Measurements from ENCODE around the gene PGAM1. TPM values are rescaled to one million over a fixed set of nuclear protein-coding genes. Genes with fewer than 3 reads are reported as not detected.
A peak's percentile ranks its signal among the peaks of the same experiment; 100 is the strongest.

The PGAM1 gene
- 100 to 1,000 TPM; 509 to 514 TPM for total RNA-seq

DNA sequence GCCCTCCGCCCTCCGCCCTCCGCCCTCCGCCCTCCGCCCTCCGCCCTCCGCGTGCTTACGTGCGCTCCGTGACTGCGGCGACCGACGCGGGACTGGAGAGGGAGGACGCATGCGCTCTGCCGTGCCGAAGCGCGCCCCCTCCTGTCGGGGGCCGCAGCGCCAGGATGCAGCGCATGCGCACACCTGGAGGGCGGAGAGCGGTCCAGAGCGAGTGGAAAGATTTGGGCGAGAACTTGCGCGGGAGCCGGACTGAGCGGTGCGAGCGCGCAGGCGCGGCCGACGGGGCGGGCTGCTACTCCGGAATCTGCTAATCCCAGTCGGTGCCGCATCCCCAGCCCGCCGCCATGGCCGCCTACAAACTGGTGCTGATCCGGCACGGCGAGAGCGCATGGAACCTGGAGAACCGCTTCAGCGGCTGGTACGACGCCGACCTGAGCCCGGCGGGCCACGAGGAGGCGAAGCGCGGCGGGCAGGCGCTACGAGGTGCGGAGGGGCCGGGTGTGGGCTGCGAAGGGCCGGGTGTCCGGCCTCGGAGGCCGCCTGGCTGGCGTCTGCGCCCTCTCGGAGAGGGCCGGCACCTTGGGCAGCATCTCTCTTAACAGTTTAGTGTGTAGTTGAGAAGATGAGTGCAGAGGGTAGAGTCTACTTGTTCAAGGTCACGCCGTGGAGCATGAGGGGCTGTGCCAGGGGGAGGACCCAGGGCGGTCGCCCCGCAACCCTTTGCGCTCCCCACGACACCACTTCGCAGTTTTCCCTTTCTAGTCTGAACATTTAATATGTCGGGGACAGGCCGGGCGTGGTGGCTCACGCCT, at the start of gene PGAM1:
Gene PGAM1 (plus strand): TSS at position 228 of the 812 bp plus-strand sequence. CDS start 117 bp downstream, at position 345.
- Mint-ChIP-seq H3K4me3 (peak within 1 kb of the TSS; percentile 90), H3K27ac (peak within 1 kb of the TSS; percentile 92), H3K9me3 (no peaks in the 10 kb centered on the region), H3K36me3 (ENCODE audit: low read depth) (peaks cover 49% of the 10 kb centered on the region), H3K27me3 (no peaks in the 10 kb centered on the region), H3K4me1 (peaks cover 50% of the 10 kb centered on the region)
- POLR2A ChIA-PET = interaction anchor here (0.8 to 4.4 kb wide), 5 partner anchors 8 to 26 kb away, joined by 3 to 41 read pairs (median 9); partner anchors contain the start of gene RRP12
- CTCF ChIA-PET = interaction anchor here (0.9 to 5.3 kb wide), 5 partner anchors 12 to 19 kb away, joined by 5 to 41 read pairs (median 22); no protein-coding TSS in a partner anchor
- DNase-seq = peak; percentile 97

GRCh38 chr10:97376413-97376812, 49.6 kb upstream of the PGAM1 start:
- Mint-ChIP-seq H3K9me3 (no peaks in the 10 kb centered on the region), H3K4me1 (no peaks in the 10 kb centered on the region), H3K27me3 (no peaks in the 10 kb centered on the region), H3K4me3 (no peak overlapping the region), H3K27ac (no peak overlapping the region), H3K36me3 (ENCODE audit: low read depth) (peaks cover 6% of the 10 kb centered on the region)
- DNase-seq = no peak
- ChIA-PET CTCF (no interaction called here), POLR2A (no interaction called here)

DNA sequence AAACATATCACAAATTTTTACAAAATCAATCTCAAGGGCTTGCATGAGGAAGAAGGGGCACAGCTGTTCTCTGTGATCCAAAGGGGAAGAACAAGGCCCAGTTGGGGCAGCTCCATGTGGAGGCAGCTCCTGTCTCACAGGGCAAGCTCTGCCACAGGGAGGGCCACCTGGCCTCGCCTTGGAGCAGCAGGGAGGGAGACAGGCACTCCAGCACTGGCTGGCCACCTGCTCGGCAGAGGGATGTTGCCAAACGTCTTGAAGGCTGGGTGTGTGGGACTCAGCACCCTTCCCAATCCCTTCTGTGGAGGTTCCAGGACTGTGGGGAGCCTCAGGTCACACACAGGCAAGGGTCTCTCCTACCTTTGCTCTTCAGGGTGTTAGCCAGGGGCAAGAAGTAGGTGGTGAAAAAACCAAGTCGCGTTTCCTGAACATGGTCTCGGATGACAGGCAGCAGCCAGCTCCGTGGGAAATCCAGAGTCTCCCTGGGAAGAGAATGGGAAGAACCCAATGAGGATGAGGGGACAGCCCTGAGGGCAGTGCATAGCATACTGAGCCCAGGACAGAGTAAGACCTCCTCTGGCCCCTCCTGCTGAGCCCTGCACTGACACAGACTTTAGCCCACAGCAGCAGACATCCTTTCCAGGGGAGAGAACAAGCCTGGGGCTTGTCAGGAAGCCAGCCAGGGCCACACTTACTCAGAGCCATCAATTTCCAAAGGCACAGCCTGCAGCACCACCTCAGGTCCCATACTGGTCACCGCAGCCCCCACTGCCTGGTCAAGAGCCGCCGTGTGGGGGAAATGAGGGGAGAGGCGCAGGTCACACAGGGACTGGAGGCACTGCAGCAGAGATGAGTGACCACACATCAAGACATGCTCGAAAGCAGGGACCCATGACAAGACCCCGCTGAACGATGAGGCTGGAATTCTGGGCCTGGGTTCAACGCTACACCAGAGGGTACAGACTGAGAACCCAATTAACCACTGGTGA, 46.8 kb upstream of the PGAM1 start:
- ChIA-PET CTCF (no interaction called here), POLR2A (no interaction called here)
- H3K4me3 Mint-ChIP-seq = no peak overlapping the region
- H3K9me3 Mint-ChIP-seq = no peaks in the 10 kb centered on the region
- no peaks in the 10 kb centered on the region for H3K27me3 Mint-ChIP-seq
- H3K4me1 Mint-ChIP-seq = no peaks in the 10 kb centered on the region
- no peak overlapping the region for H3K27ac Mint-ChIP-seq
- H3K36me3 Mint-ChIP-seq (ENCODE audit: low read depth) = no peaks in the 10 kb centered on the region
- DNase-seq = no peak

- Mint-ChIP-seq H3K4me1 (no peaks in the 10 kb centered on the region), H3K27ac (no peak overlapping the region), H3K9me3 (no peaks in the 10 kb centered on the region), H3K36me3 (ENCODE audit: low read depth) (no peaks in the 10 kb centered on the region), H3K27me3 (no peaks in the 10 kb centered on the region), H3K4me3 (no peak overlapping the region)
- ChIA-PET POLR2A (no interaction called here), CTCF (no interaction called here)
- DNase-seq = no peak
These were observed 45.5 kb upstream of the PGAM1 start for GRCh38 chr10:97380516-97380915.

- ChIA-PET CTCF (no interaction called here), POLR2A (no interaction called here)
- no peaks in the 10 kb centered on the region for H3K27me3 Mint-ChIP-seq
- no peaks in the 10 kb centered on the region for H3K36me3 Mint-ChIP-seq (ENCODE audit: low read depth)
- no peak overlapping the region for H3K4me3 Mint-ChIP-seq
- H3K4me1 Mint-ChIP-seq = no peaks in the 10 kb centered on the region
- no peak for DNase-seq
- H3K27ac Mint-ChIP-seq = no peak overlapping the region
- no peaks in the 10 kb centered on the region for H3K9me3 Mint-ChIP-seq
These were observed 44.4 kb upstream of the PGAM1 start for GRCh38 chr10:97381626-97382025.

- DNase-seq = no peak
- CTCF ChIA-PET = no interaction called here
- POLR2A ChIA-PET = no interaction called here
- Mint-ChIP-seq H3K27ac (no peak overlapping the region), H3K4me1 (no peaks in the 10 kb centered on the region), H3K4me3 (no peak overlapping the region), H3K36me3 (ENCODE audit: low read depth) (no peaks in the 10 kb centered on the region), H3K27me3 (no peaks in the 10 kb centered on the region), H3K9me3 (no peaks in the 10 kb centered on the region)
These were observed 42.8 kb upstream of the PGAM1 start for GRCh38 chr10:97383159-97383558.

DNA sequence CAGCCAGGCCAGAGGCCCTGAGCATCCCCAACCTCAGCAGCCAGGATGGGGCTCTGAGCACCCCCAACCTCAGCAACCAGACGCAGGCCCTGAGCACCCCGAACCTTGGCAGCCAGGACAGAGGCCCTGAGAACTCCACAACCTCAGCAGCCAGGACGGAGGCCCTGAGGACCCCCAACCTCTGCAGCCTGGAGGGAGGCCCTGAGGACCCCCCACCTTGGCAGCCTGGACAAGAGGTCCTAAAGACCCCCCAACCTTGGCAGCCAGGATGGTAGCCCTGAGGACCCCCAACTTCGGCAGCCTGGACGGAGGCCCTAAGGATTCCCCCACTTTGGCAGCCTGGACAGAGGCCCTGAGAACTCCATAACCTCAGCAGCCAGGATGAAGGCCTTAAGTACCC, 41.8 kb upstream of the PGAM1 start:
- H3K9me3 Mint-ChIP-seq = no peaks in the 10 kb centered on the region
- no peaks in the 10 kb centered on the region for H3K4me1 Mint-ChIP-seq
- ChIA-PET CTCF (no interaction called here), POLR2A (no interaction called here)
- no peak for DNase-seq
- H3K4me3 Mint-ChIP-seq = no peak overlapping the region
- H3K36me3 Mint-ChIP-seq (ENCODE audit: low read depth) = peaks cover 3% of the 10 kb centered on the region
- H3K27ac Mint-ChIP-seq = no peak overlapping the region
- H3K27me3 Mint-ChIP-seq = no peaks in the 10 kb centered on the region

- H3K36me3 Mint-ChIP-seq (ENCODE audit: low read depth) = peaks cover 3% of the 10 kb centered on the region
- H3K27ac Mint-ChIP-seq = no peak overlapping the region
- H3K4me3 Mint-ChIP-seq = no peak overlapping the region
- H3K27me3 Mint-ChIP-seq = no peaks in the 10 kb centered on the region
- no peaks in the 10 kb centered on the region for H3K9me3 Mint-ChIP-seq
- H3K4me1 Mint-ChIP-seq = no peaks in the 10 kb centered on the region
- CTCF ChIA-PET = no interaction called here
- no peak for DNase-seq
- POLR2A ChIA-PET = no interaction called here
These were observed 41.4 kb upstream of the PGAM1 start for GRCh38 chr10:97384641-97385040.

GRCh38 chr10:97385565-97385964, 40.4 kb upstream of the PGAM1 start:
- CTCF ChIA-PET = no interaction called here
- H3K36me3 Mint-ChIP-seq (ENCODE audit: low read depth) = peaks cover 3% of the 10 kb centered on the region
- POLR2A ChIA-PET = no interaction called here
- H3K27ac Mint-ChIP-seq = no peak overlapping the region
- no peaks in the 10 kb centered on the region for H3K4me1 Mint-ChIP-seq
- no peaks in the 10 kb centered on the region for H3K9me3 Mint-ChIP-seq
- H3K27me3 Mint-ChIP-seq = no peaks in the 10 kb centered on the region
- DNase-seq = no peak
- no peak overlapping the region for H3K4me3 Mint-ChIP-seq

DNA sequence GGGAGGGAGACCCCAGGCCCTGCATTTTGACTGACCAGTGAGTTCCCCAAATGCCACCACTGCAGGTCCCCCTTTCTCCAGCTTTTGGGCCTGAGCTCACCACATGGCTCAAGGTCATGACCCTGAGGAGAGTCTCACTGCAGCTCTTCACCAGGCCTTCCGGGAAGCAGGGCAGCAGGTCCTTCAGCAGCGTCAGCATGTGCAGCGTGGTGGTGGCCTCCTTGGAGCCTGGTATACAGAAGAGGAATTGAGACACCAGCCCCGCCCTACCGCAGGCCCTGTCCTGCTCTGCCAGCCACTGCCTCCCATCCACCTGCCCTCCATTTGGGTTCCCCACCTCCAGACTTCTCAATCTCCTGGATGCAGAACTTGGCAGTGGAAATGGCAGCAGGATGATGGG, 37.8 kb upstream of the PGAM1 start:
- H3K27me3 Mint-ChIP-seq = no peaks in the 10 kb centered on the region
- POLR2A ChIA-PET = no interaction called here
- no peaks in the 10 kb centered on the region for H3K9me3 Mint-ChIP-seq
- no peak overlapping the region for H3K4me3 Mint-ChIP-seq
- no peak overlapping the region for H3K27ac Mint-ChIP-seq
- no peak for DNase-seq
- peaks cover 6% of the 10 kb centered on the region for H3K36me3 Mint-ChIP-seq (ENCODE audit: low read depth)
- peaks cover 2% of the 10 kb centered on the region for H3K4me1 Mint-ChIP-seq
- CTCF ChIA-PET = no interaction called here

DNA sequence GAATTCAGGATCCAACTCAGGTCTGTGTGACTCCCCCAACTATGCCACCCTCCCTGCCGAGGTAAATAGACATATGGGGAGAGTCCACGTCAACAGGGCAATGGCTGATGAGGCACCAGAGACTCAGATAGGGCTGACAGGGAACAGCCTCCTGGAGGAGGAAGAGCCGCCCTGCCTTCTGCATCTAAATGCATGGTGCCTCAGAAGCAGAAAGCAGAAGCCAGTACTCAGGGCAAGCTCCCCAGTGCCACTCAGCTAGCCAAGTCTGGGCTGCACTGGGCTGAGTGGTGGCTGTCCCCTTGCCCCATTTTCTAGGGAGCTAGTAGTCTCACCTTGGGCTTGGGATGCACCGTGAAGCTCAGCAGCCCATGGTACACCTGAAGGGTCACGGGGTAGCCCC, 35.9 kb upstream of the PGAM1 start:
- H3K9me3 Mint-ChIP-seq = no peaks in the 10 kb centered on the region

DNA sequence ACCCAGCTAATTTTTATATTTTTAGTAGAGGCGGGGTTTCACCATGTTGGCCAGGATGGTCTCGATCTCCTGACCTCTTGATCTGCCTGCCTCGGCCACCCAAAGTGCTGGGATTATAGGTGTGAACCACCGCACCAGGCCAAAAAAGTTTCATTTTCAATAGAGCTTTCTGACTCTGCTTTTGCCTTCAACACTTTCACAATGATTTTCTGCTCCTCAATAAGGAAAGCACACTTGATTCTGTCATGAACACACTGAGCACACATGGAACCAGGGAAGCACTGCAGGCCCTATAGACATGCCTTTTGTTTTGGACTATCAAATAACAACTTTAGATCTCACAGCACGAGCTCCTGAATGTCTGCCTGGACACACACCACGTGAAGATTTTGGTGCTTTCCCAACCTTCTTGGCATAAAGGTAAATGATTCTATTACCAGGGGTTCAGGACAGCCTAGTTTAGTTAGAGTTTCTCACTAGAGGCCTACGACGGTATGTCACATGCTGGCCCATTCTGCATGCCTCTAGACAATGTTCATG, 32.9 kb upstream of the PGAM1 start:
- ChIA-PET POLR2A (interaction anchor here (0.6 to 1.4 kb wide), 2 partner anchors 8 to 32 kb away, joined by 3 read pairs; partner anchors contain the start of gene RRP12), CTCF (no interaction called here)
- H3K36me3 Mint-ChIP-seq (ENCODE audit: low read depth) = peaks cover 16% of the 10 kb centered on the region
- H3K27me3 Mint-ChIP-seq = no peaks in the 10 kb centered on the region
- DNase-seq = no peak
- H3K9me3 Mint-ChIP-seq = no peaks in the 10 kb centered on the region
- no peak overlapping the region for H3K4me3 Mint-ChIP-seq
- H3K4me1 Mint-ChIP-seq = peaks cover 4% of the 10 kb centered on the region
- peak overlapping the region; percentile 27 for H3K27ac Mint-ChIP-seq

More for the DNA sequence above, 35.9 kb upstream of the PGAM1 start:
- H3K4me3 Mint-ChIP-seq = no peak overlapping the region
- DNase-seq = no peak
- peaks cover 9% of the 10 kb centered on the region for H3K36me3 Mint-ChIP-seq (ENCODE audit: low read depth)
- no peaks in the 10 kb centered on the region for H3K27me3 Mint-ChIP-seq
- POLR2A ChIA-PET = no interaction called here
- CTCF ChIA-PET = no interaction called here
- H3K27ac Mint-ChIP-seq = no peak overlapping the region
- H3K4me1 Mint-ChIP-seq = peaks cover 4% of the 10 kb centered on the region

- Mint-ChIP-seq H3K4me3 (no peak overlapping the region), H3K27me3 (no peaks in the 10 kb centered on the region), H3K9me3 (no peaks in the 10 kb centered on the region), H3K36me3 (ENCODE audit: low read depth) (peaks cover 13% of the 10 kb centered on the region), H3K4me1 (peaks cover 17% of the 10 kb centered on the region), H3K27ac (no peak overlapping the region)
- CTCF ChIA-PET = no interaction called here
- no peak for DNase-seq
- POLR2A ChIA-PET = no interaction called here
These were observed 29.9 kb upstream of the PGAM1 start for GRCh38 chr10:97396056-97396455.
